DND-41 (cell line): ENCODE results near the gene CABLES2.

ENCODE experiments used
- CTCF ChIP-seq: IDR thresholded peaks from 2 replicates; pipeline ENCODE4 v1.5.1; 2012; ENCODE audit warnings: borderline replicate concordance, low read length, moderate library complexity, mild to moderate bottlenecking; ENCODE audit not compliant: poor library complexity, severe bottlenecking; ENCODE audit errors: extremely low read depth
- EZH2 ChIP-seq: IDR thresholded peaks from 3 replicates; pipeline ENCODE4 v1.6.1; 2012; ENCODE audit warnings: borderline replicate concordance, low read depth, mild to moderate bottlenecking, moderate library complexity, low read length, inconsistent platforms; ENCODE audit not compliant: severe bottlenecking

GRCh38 chr20:62405981-62406513 is 1.0 kb downstream of the CABLES2 start:
- TF ChIP-seq CTCF (no peak), EZH2 (no peak)
